PC-3 (cell line): Measurements from ENCODE around the gene ARHGEF4. TPM values are rescaled to one million over a fixed set of nuclear protein-coding genes. Genes with fewer than 3 reads are reported as not detected.

Source experiments
- ATAC-seq: fragments of 200-7000 bp; cut with Tn5 transposase; 2 replicates; pipeline ENCODE4 v1.9.1; 2020; ENCODE audit warnings: mild to moderate bottlenecking, moderate library complexity
- BruUV-seq: library from RNA; stranded (reverse); fragments of 400-500 nt; replicated peaks from 2 replicates; lab custom pipeline; 2021; lab: Mats Ljungman, UMichigan
- CTCF ChIA-PET: fragments of 300-600 bp; sonication (Branson Sonifier 250); formaldehyde crosslinking; loops from one replicate; lab custom pipeline; 2022; ENCODE audit warnings: antibody characterized with exemption; lab: Charles Lee
- POLR2A ChIA-PET: fragments of 300-600 bp; sonication (Branson Sonifier 250); formaldehyde crosslinking; loops from one replicate; lab custom pipeline; 2022; ENCODE audit warnings: antibody characterized with exemption; ENCODE audit not compliant: unreplicated experiment; lab: Charles Lee
- DNase-seq: peaks from one replicate; pipeline ENCODE4 v3.0.0-alpha.2; 2015
- H2AFZ ChIP-seq: fragments of 300-600 bp; sonication (generic); 2 replicates; pipeline ENCODE4 v1.6.0; 2016; ENCODE audit warnings: antibody characterized with exemption, low read length
- H3F3A ChIP-seq: fragments of 300-600 bp; sonication (generic); one replicate; pipeline ENCODE4 v1.6.0; 2017; ENCODE audit warnings: antibody characterized with exemption, low read length, control low read depth, mild to moderate bottlenecking; ENCODE audit not compliant: unreplicated experiment
- H3K27ac ChIP-seq: fragments of 300-600 bp; sonication (generic); 2 replicates; pipeline ENCODE4 v1.5.1; 2016; ENCODE audit warnings: mild to moderate bottlenecking, low read length
- H3K27me3 ChIP-seq: fragments of 300-600 bp; sonication (generic); 2 replicates; pipeline ENCODE4 v1.6.1; 2016; ENCODE audit warnings: low read length, mixed read lengths
- H3K36me3 ChIP-seq: fragments of 300-600 bp; sonication (generic); 2 replicates; pipeline ENCODE4 v1.6.1; 2016; ENCODE audit warnings: low read depth, mixed run types, low read length, mixed read lengths
- H3K4me1 ChIP-seq: fragments of 300-600 bp; sonication (generic); 2 replicates; pipeline ENCODE4 v1.5.1; 2016; ENCODE audit warnings: low read length; ENCODE audit not compliant: insufficient read depth
- H3K4me2 ChIP-seq: fragments of 300-600 bp; sonication (generic); 2 replicates; pipeline ENCODE4 v1.6.0; 2016; ENCODE audit warnings: low read length
- H3K4me3 ChIP-seq: fragments of 300-600 bp; sonication (generic); 2 replicates; pipeline ENCODE4 v1.5.1; 2016; ENCODE audit warnings: mild to moderate bottlenecking, low read length, mixed read lengths
- H3K79me2 ChIP-seq: fragments of 300-600 bp; sonication (generic); 2 replicates; pipeline ENCODE4 v1.6.1; 2017; ENCODE audit warnings: low read length, mixed read lengths
- H3K9ac ChIP-seq: fragments of 300-600 bp; sonication (generic); 2 replicates; pipeline ENCODE4 v1.6.0; 2016; ENCODE audit warnings: mild to moderate bottlenecking, low read length
- H3K9me2 ChIP-seq: fragments of 300-600 bp; sonication (generic); replicated peaks from 2 replicates; pipeline ENCODE4 v1.6.1; 2016; ENCODE audit warnings: mixed run types, low read length, mixed read lengths
- H3K9me3 ChIP-seq: fragments of 300-600 bp; sonication (generic); 2 replicates; pipeline ENCODE4 v1.6.1; 2016; ENCODE audit warnings: low read length, mixed read lengths
- H4K20me1 ChIP-seq: fragments of 300-600 bp; sonication (generic); 2 replicates; pipeline ENCODE4 v1.6.1; 2016; ENCODE audit warnings: low read length, mixed read lengths
- EZH2 ChIP-seq: fragments of 300-600 bp; sonication (generic); IDR thresholded peaks from one replicate; pipeline ENCODE4 v1.6.1; 2017; ENCODE audit warnings: antibody characterized with exemption, mild to moderate bottlenecking, low read length; ENCODE audit not compliant: unreplicated experiment
- EZH2phosphoT487 ChIP-seq: fragments of 300-600 bp; sonication (generic); IDR thresholded peaks from 2 replicates; pipeline ENCODE4 v1.6.1; 2018; ENCODE audit warnings: mild to moderate bottlenecking, antibody characterized with exemption, low read length, borderline replicate concordance
- intact Hi-C: fragments of 100-400 bp; cut with micrococcal nuclease; formaldehyde crosslinking; loops from 2 replicates; pipeline ENCODE4 v1.9.0; 2023
- total RNA-seq: library from RNA; depleted of rRNA; stranded (reverse); fragments of >200 nt; gene quantifications from 2 replicates; pipeline ENCODE4 v1.2.3, GENCODE V29; 2014
- TF ChIP-seq, protein P1 (sequence below): fragments of 300-600 bp; sonication (generic); conservative IDR thresholded peaks from 2 replicates; pipeline ENCODE4 v1.5.1; 2017; ENCODE audit warnings: antibody characterized with exemption, low read depth, mild to moderate bottlenecking, low read length

ARHGEF4 gene
- total RNA-seq, 1 experiment from 2014 or later: 21.5 TPM

DNA sequence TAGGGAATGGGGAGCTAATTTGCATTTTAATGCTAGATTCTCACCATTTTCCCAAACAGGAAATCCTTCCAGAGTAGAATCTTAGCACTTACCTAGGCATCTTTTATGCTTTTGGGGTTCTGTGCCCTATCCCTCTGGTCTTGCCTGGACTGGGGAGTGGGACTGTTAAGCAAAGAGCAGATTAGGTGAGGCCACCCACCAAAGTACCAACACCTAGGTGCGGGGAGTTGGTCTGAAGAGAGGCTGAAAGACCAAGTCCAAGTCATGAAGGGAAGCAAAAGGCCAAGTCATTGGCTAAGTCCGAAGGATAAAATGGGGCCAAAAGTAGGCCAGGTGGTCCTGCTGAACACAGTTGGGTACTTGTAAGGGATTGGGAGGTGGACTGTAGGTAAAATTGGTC is 169.8 kb downstream of the ARHGEF4 start:
- no peak overlapping the region for H3K27ac ChIP-seq
- ATAC-seq (no peak), DNase-seq (no peak)
- no peaks in the 10 kb centered on the region for H3K36me3 ChIP-seq
- H3K4me3 ChIP-seq: no peak overlapping the region
- no peaks in the 10 kb centered on the region for H3K4me1 ChIP-seq
- no peaks in the 10 kb centered on the region for H3F3A ChIP-seq
- H3K79me2 ChIP-seq: no peaks in the 10 kb centered on the region
- no peak overlapping the region for H3K4me2 ChIP-seq
- TF ChIP-seq EZH2phosphoT487 (no peak), EZH2 (no peak)
- TF ChIP-seq, protein P1, sequence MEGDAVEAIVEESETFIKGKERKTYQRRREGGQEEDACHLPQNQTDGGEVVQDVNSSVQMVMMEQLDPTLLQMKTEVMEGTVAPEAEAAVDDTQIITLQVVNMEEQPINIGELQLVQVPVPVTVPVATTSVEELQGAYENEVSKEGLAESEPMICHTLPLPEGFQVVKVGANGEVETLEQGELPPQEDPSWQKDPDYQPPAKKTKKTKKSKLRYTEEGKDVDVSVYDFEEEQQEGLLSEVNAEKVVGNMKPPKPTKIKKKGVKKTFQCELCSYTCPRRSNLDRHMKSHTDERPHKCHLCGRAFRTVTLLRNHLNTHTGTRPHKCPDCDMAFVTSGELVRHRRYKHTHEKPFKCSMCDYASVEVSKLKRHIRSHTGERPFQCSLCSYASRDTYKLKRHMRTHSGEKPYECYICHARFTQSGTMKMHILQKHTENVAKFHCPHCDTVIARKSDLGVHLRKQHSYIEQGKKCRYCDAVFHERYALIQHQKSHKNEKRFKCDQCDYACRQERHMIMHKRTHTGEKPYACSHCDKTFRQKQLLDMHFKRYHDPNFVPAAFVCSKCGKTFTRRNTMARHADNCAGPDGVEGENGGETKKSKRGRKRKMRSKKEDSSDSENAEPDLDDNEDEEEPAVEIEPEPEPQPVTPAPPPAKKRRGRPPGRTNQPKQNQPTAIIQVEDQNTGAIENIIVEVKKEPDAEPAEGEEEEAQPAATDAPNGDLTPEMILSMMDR: no peak
- H3K27me3 ChIP-seq: no peaks in the 10 kb centered on the region
- intact Hi-C loops: no loop called here
- ChIA-PET POLR2A (no interaction called here), CTCF (no interaction called here)
- no peak overlapping the region for H3K9ac ChIP-seq
- BruUV-seq: no TSS peak
- H3K9me2 ChIP-seq: no peaks in the 10 kb centered on the region
- no peaks in the 10 kb centered on the region for H4K20me1 ChIP-seq
- no peak overlapping the region for H2AFZ ChIP-seq
- H3K9me3 ChIP-seq: no peaks in the 10 kb centered on the region

DNA sequence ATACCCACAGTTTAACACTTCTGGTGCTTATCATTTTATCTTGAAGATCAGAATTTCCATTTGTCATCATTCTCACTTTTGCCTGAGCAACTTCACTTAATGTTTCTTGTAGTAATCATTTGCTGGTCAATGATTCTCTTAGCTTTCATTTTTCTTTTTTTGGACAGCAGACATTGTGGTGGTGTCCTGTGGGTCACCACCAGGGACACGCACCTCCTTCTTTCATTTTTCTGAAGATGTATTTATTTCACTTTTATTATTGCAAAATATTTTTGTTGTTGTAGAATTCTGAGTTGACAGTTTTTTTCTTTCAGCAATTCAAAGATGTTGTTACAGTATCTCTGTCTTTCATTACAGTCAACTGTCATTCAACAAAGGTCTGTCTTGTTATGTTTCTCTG is 172.3 kb downstream of the ARHGEF4 start:
- Histone ChIP-seq H3K4me3 (no peak overlapping the region), H3K27ac (no peak overlapping the region), H3K9me2 (no peaks in the 10 kb centered on the region), H2AFZ (no peak overlapping the region), H3K9me3 (no peaks in the 10 kb centered on the region), H3K79me2 (no peaks in the 10 kb centered on the region), H3K4me1 (no peaks in the 10 kb centered on the region), H3K4me2 (no peak overlapping the region), H4K20me1 (no peaks in the 10 kb centered on the region), H3K27me3 (no peaks in the 10 kb centered on the region), H3F3A (no peaks in the 10 kb centered on the region), H3K9ac (no peak overlapping the region), H3K36me3 (no peaks in the 10 kb centered on the region)
- DNase-seq (no peak), ATAC-seq (no peak)
- BruUV-seq: no TSS peak
- ChIA-PET POLR2A (no interaction called here), CTCF (no interaction called here)
- intact Hi-C loops: no loop called here
- no peak for TF ChIP-seq EZH2
- TF ChIP-seq EZH2phosphoT487: no peak
- TF ChIP-seq, protein P1: no peak

DNA sequence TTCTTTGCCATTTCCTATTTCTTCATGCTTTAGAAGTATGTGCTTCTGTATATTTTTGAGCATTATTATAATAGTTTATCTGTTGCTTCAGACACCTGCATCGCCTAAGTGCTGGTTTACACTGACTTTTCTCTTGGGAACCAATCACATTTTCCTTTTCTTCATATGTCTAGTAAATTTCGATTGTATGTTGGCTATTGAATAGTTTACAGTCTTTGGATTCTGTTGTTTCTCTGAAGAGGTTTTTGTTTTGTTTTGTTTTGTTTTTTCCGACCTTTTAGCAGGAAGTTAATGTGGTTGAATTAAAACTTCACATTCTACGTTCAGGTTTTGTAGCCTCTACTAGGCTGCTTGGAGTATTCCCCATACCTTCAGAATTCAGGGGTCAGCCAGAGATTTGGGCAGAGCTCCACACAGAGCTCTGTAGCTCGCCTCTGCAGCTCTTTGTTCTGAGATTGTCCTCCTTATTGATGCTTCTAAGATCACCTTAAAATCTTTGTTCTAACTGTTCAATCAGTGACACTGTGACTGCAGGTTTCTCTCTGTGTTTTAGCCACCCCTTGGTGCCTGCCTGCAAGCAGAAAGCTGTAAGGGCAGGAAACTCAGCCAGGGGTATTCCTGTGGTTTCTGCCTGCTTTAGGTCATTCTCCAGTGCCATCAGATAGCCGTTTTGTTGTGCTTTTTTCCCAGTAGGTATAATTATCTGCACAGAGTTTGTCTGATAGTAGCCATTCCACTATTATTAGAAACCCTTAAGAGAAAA is 173.2 kb downstream of the ARHGEF4 start:
- no peaks in the 10 kb centered on the region for H3K9me3 ChIP-seq
- H3K36me3 ChIP-seq: no peaks in the 10 kb centered on the region
- no peaks in the 10 kb centered on the region for H3K27me3 ChIP-seq
- H3F3A ChIP-seq: no peaks in the 10 kb centered on the region
- ATAC-seq (no peak), DNase-seq (no peak)
- no peaks in the 10 kb centered on the region for H3K4me1 ChIP-seq
- BruUV-seq: no TSS peak
- POLR2A ChIA-PET: no interaction called here
- no peaks in the 10 kb centered on the region for H4K20me1 ChIP-seq
- H3K9me2 ChIP-seq: no peaks in the 10 kb centered on the region
- intact Hi-C loops: no loop called here
- no peak overlapping the region for H3K27ac ChIP-seq
- H3K4me2 ChIP-seq: no peak overlapping the region
- H2AFZ ChIP-seq: no peak overlapping the region
- CTCF ChIA-PET: no interaction called here
- H3K4me3 ChIP-seq: no peak overlapping the region
- TF ChIP-seq EZH2: no peak
- no peak for TF ChIP-seq EZH2phosphoT487
- TF ChIP-seq, protein P1: no peak
- H3K9ac ChIP-seq: no peak overlapping the region
- no peaks in the 10 kb centered on the region for H3K79me2 ChIP-seq
